PC-9 (cell line): ENCODE results near the gene TRAT1. TPM values are rescaled to one million over a fixed set of nuclear protein-coding genes. Genes with fewer than 3 reads are reported as not detected.

Source experiments
- BruUV-seq: library from RNA; stranded (reverse); fragments of 400-500 nt; replicated peaks from 2 replicates; lab custom pipeline; 2021; lab: Mats Ljungman, UMichigan
- CTCF ChIA-PET: fragments of 300-600 bp; sonication (Branson Sonifier 250); formaldehyde crosslinking; loops from one replicate; lab custom pipeline; 2022; ENCODE audit warnings: antibody characterized with exemption; lab: Charles Lee
- POLR2A ChIA-PET: fragments of 300-600 bp; sonication (Branson Sonifier 250); formaldehyde crosslinking; loops from one replicate; lab custom pipeline; 2022; ENCODE audit warnings: antibody characterized with exemption; ENCODE audit not compliant: unreplicated experiment; lab: Charles Lee
- DNase-seq, 2 experiments: peaks; one replicate each; pipeline versions ENCODE4 v3.0.0 to v3.0.0-alpha.2; 2015 to 2022; ENCODE audit warnings: mixed read lengths in 1 of 2
- H2AFZ ChIP-seq: fragments of 200-600 bp; sonication (generic); 2 replicates; pipeline ENCODE4 v1.8.1; 2017; ENCODE audit warnings: antibody characterized with exemption
- H3F3A ChIP-seq: fragments of 200-600 bp; sonication (generic); 2 replicates; pipeline ENCODE4 v1.8.1; 2017; ENCODE audit warnings: antibody characterized with exemption, mild to moderate bottlenecking, low read depth; ENCODE audit not compliant: insufficient read depth
- H3K27ac ChIP-seq: fragments of 200-600 bp; sonication (generic); 2 replicates; pipeline ENCODE4 v1.6.1; 2016; ENCODE audit warnings: mixed run types
- H3K27me3 ChIP-seq: fragments of 200-600 bp; sonication (generic); 2 replicates; pipeline ENCODE4 v1.6.1; 2016; ENCODE audit warnings: low read depth, mixed run types; ENCODE audit not compliant: insufficient read depth
- H3K36me3 ChIP-seq: fragments of 200-600 bp; sonication (generic); 2 replicates; pipeline ENCODE4 v1.6.1; 2016; ENCODE audit warnings: low read depth, mixed run types
- H3K4me1 ChIP-seq: fragments of 200-600 bp; sonication (generic); replicated peaks from 2 replicates; pipeline ENCODE4 v1.6.1; 2016; ENCODE audit warnings: mixed run types; ENCODE audit not compliant: insufficient read depth
- H3K4me2 ChIP-seq: fragments of 200-600 bp; sonication (generic); 2 replicates; pipeline ENCODE4 v1.6.1; 2017; ENCODE audit warnings: mixed run types
- H3K4me3 ChIP-seq: fragments of 200-600 bp; sonication (generic); 2 replicates; pipeline ENCODE4 v1.6.1; 2016; ENCODE audit warnings: mixed run types
- H3K79me2 ChIP-seq: fragments of 200-600 bp; sonication (generic); 2 replicates; pipeline ENCODE4 v1.6.1; 2017; ENCODE audit warnings: low read depth, mixed run types
- H3K9me2 ChIP-seq: fragments of 200-600 bp; sonication (generic); 2 replicates; pipeline ENCODE4 v1.8.1; 2017; ENCODE audit warnings: mild to moderate bottlenecking; ENCODE audit not compliant: insufficient read depth
- H3K9me3 ChIP-seq: fragments of 200-600 bp; sonication (generic); 2 replicates; pipeline ENCODE4 v1.8.1; 2016; ENCODE audit warnings: low read depth; ENCODE audit not compliant: insufficient read depth
- H4K20me1 ChIP-seq: fragments of 200-600 bp; sonication (generic); 2 replicates; pipeline ENCODE4 v1.8.1; 2017; ENCODE audit not compliant: insufficient read depth
- EZH2 ChIP-seq: fragments of 200-600 bp; sonication (generic); IDR thresholded peaks from 2 replicates; pipeline ENCODE4 v1.8.0; 2017; ENCODE audit warnings: antibody characterized with exemption, low read depth
- intact Hi-C: fragments of 100-400 bp; cut with micrococcal nuclease; formaldehyde crosslinking; loops from one replicate; pipeline ENCODE4 v1.10.0; 2022; ENCODE audit not compliant: unreplicated experiment
- total RNA-seq: library from RNA; stranded (reverse); gene quantifications from 2 replicates; pipeline ENCODE4 v1.2.3, GENCODE V29; 2021
- TF ChIP-seq, protein P1 (sequence below): fragments of 200-600 bp; sonication (generic); conservative IDR thresholded peaks from 2 replicates; pipeline ENCODE4 v1.6.1; 2017; ENCODE audit warnings: mixed run types, antibody characterized with exemption, mild to moderate bottlenecking, moderate library complexity

TRAT1 gene
- total RNA-seq, 1 experiment from 2014 or later: not detected

DNA sequence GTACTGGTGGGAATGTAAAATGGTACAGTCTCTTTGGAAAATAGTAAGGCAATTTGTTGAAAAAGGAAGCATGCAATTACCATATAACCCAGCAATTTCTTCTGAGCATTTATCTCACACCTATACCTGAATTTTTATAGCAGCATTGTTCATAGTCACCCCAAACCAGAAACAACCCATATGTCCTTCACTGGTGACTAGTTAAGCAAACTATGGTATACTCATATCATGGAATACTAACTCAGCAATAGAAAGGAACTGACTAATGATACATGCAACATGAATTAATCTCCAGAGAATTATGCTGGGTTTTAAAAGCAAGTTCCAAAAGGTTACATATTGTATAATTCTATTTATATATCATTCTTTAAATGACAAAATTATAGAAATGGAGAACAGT, 60.2 kb downstream of the TRAT1 start:
- no peak for DNase-seq
- Histone ChIP-seq H3F3A (no peaks in the 10 kb centered on the region), H3K4me2 (no peak overlapping the region), H4K20me1 (no peaks in the 10 kb centered on the region), H3K4me3 (no peak overlapping the region), H3K79me2 (no peaks in the 10 kb centered on the region), H3K27me3 (no peaks in the 10 kb centered on the region), H2AFZ (no peak overlapping the region), H3K4me1 (no peaks in the 10 kb centered on the region), H3K9me2 (no peaks in the 10 kb centered on the region), H3K27ac (no peak overlapping the region), H3K36me3 (no peaks in the 10 kb centered on the region), H3K9me3 (no peaks in the 10 kb centered on the region)
- TF ChIP-seq, protein P1, sequence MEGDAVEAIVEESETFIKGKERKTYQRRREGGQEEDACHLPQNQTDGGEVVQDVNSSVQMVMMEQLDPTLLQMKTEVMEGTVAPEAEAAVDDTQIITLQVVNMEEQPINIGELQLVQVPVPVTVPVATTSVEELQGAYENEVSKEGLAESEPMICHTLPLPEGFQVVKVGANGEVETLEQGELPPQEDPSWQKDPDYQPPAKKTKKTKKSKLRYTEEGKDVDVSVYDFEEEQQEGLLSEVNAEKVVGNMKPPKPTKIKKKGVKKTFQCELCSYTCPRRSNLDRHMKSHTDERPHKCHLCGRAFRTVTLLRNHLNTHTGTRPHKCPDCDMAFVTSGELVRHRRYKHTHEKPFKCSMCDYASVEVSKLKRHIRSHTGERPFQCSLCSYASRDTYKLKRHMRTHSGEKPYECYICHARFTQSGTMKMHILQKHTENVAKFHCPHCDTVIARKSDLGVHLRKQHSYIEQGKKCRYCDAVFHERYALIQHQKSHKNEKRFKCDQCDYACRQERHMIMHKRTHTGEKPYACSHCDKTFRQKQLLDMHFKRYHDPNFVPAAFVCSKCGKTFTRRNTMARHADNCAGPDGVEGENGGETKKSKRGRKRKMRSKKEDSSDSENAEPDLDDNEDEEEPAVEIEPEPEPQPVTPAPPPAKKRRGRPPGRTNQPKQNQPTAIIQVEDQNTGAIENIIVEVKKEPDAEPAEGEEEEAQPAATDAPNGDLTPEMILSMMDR: no peak
- TF ChIP-seq EZH2: no peak
- ChIA-PET CTCF (no interaction called here), POLR2A (no interaction called here)
- intact Hi-C loops: no loop called here
- no TSS peak for BruUV-seq

DNA sequence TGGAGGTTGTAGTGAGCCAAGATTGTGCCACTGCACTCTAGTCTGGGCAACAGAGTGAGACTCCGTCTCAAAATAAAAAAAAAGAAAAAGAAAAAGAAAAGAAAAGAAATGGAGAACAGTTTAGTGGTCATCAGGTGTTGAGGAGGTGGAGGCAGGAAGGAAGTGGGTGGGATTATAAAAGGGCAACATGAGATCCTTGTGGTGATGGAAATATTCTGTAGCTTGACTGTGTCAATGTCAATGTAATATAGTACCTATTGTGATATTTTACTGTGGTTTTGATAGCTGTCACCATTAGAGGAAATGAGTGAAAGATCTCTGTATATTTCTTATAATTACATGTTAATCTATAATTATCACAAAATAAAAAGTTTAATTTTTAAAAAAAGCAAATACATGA, 60.8 kb downstream of the TRAT1 start:
- Histone ChIP-seq H3K36me3 (no peaks in the 10 kb centered on the region), H3K79me2 (no peaks in the 10 kb centered on the region), H3K4me3 (no peak overlapping the region), H3K9me2 (no peaks in the 10 kb centered on the region), H3K27me3 (no peaks in the 10 kb centered on the region), H3K9me3 (no peaks in the 10 kb centered on the region), H4K20me1 (no peaks in the 10 kb centered on the region), H3K27ac (no peak overlapping the region), H2AFZ (no peak overlapping the region), H3F3A (no peaks in the 10 kb centered on the region), H3K4me2 (no peak overlapping the region), H3K4me1 (no peaks in the 10 kb centered on the region)
- POLR2A ChIA-PET: no interaction called here
- TF ChIP-seq EZH2: no peak
- TF ChIP-seq, protein P1: no peak
- intact Hi-C loops: no loop called here
- no TSS peak for BruUV-seq
- no peak for DNase-seq
- CTCF ChIA-PET: interaction anchor here (0.6 kb wide), 1 partner anchor 80 kb away, joined by 5 read pairs; no protein-coding TSS in a partner anchor

DNA sequence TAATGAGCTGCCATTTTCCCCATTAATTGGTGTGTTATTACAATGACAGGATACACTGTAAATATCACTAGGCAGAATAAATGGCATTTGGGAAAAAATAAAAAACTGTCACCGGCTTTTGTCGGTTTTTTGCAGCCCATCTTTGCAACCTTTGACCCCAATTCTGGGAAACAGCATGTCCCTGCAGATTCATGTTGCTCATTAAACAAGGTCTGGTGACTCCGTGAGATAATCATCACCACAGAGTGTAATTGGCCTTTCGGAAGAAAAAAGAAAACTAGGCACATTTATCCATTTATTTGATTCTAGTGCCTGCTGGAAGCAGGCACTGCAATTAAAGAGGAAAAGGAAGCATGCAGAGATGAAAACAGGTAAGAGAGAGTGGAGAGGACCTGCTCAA, 64.5 kb downstream of the TRAT1 start:
- Histone ChIP-seq H3K36me3 (no peaks in the 10 kb centered on the region), H3K9me2 (no peaks in the 10 kb centered on the region), H3F3A (no peaks in the 10 kb centered on the region), H3K79me2 (no peaks in the 10 kb centered on the region), H4K20me1 (no peaks in the 10 kb centered on the region), H3K9me3 (no peaks in the 10 kb centered on the region), H3K27ac (no peak overlapping the region), H3K4me1 (no peaks in the 10 kb centered on the region), H3K4me3 (no peak overlapping the region), H3K4me2 (no peak overlapping the region), H2AFZ (no peak overlapping the region), H3K27me3 (no peaks in the 10 kb centered on the region)
- no peak for TF ChIP-seq EZH2
- TF ChIP-seq, protein P1: no peak
- CTCF ChIA-PET: no interaction called here
- POLR2A ChIA-PET: no interaction called here
- intact Hi-C loops: no loop called here
- DNase-seq: no peak
- no TSS peak for BruUV-seq
